NCI-H1694 (cell line): ENCODE results near the gene STXBP5.

ENCODE experiments used
- DNase-seq: peaks from one replicate; lab custom pipeline; 2025; lab: John Stamatoyannopoulos, UW

Gene STXBP5

DNA sequence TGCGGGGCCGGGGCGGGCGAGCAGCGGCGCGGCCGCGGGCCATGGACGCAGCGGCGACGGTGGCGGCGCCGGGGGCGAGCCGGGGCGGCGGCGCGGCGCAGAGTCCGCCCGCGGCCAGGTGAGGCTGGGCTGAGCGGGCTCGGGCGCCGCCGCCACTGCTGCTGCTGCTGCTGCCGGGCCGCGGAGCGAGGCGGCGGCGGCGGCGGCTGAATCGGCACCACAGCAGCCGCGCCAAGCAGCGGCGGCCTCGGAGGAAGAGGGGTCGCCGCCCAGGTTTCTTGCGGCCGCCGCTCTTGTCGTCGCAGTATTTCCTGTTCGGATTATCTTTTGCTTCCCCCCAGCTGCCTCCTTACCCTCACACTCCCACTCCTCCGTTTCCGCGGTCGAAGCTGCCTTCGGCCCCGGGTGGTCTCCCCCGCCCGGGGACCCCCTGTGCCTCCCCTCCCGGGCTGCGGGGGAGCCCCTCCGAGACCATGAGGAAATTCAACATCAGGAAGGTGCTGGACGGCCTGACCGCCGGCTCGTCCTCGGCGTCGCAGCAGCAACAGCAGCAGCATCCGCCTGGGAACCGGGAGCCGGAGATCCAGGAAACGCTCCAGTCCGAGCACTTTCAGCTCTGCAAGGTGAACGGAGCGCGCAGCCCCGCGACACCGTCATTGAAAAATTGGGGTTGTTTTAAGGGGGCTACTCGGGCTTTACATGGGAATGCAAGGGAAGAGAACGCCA, at the start of gene STXBP5:
TSS of gene STXBP5 (plus strand) at position 358 of the 726 bp plus-strand sequence. CDS start at position 474, 116 bp downstream.
- DNase-seq: no peak

DNA sequence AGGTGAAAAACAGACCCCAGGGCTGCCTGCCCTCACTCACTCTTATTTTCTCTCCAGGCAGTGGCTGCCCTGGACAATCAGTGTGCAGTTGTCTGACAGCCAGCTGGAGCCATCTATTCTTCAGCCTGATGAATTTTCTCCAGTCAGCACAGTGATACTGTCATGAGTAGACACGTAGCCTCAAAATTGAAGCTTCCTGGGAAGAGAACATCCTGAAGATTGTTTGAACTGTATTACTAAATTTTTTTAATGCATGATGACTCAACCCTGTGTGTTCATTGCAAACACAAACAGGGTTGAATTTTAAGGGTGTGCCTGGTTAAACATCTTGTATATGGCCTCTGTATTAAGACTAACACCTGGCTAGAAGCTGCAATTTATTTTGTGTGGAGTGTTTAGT, 49.8 kb upstream of the STXBP5 start:
- DNase-seq: no peak

DNA sequence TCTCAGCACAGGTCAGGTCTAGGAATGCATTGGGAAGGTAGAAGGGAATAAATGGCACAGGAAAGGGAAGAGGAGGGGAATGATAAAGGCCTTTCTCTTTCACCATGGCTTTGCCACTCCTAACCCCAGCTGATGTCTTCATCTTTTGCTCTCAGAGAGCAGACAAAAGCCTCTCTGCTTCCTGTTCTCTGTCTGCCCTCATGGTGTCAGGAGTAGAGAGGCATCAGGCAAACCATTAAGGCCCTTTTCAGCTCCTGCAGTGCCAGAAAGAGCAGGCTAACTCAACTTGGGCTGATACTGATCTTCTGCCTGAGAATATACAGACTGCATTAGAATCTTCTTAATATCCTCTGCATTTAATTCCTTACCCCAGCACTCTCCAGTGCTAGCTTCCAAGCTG, 48.0 kb upstream of the STXBP5 start:
- no peak for DNase-seq

DNA sequence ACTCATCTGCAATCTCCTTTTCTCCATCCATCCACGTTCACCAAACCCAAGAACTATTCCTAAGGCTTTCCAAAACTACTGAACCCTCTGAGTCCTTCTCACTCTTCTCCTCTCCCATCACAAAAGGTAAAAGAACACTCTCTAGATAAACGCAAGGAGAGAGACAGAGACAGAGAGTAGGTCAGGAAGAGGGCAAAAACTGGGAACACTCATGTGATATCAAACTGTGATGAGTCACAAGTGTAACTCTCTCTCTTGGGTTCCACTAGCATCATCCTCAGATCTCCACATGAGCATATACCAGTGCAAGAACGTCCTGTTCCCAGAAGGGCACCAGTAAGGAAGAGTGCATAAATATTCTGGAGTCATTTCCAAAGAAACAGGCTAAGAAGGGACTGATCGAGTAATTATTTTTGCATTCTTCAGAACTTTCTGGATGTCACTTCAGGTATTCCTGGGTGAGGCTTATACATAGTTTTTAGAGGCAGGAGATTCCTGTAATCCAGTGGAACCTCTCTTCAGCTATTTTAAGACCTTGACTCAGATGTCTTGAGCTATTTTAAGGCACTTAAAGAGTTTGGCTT, 47.3 kb upstream of the STXBP5 start:
- no peak for DNase-seq

DNA sequence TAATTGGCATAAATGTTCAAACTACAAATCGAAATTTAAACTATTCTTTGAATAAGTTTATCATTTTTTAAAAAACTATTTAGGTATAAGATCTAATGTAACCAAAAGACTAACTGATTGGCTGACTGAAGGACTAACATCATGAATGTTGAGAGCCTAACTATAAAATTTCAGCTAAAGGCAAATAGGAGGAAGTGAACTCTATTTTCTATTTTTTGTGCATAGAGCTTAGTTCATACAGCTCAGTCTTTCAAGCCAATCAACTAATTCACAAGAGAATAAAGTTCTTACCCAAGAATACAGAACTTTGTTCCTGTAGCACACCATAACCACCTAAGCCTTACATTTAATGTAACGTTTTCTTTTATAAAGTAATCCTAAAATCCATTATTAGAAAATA, 46.3 kb upstream of the STXBP5 start:
- DNase-seq: no peak

DNA sequence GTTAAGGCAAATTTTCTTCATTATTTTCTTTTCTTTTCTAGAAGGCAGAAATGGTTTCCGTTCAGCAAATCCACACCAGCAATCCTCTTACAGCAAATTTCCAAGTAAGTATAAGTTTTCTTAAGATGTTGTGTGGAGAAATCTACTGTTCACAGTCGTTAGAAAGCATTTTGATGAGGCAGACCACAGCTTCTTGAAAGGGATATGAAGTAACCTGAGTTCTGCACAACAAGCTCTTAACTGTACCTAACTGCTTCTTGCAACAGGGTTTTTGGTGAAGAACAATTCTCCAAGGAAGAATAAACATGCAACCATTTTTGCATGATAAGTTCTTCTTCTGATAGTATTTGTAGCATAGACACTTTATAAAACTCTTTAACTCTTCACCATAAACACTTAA, 45.3 kb upstream of the STXBP5 start:
- DNase-seq: no peak

DNA sequence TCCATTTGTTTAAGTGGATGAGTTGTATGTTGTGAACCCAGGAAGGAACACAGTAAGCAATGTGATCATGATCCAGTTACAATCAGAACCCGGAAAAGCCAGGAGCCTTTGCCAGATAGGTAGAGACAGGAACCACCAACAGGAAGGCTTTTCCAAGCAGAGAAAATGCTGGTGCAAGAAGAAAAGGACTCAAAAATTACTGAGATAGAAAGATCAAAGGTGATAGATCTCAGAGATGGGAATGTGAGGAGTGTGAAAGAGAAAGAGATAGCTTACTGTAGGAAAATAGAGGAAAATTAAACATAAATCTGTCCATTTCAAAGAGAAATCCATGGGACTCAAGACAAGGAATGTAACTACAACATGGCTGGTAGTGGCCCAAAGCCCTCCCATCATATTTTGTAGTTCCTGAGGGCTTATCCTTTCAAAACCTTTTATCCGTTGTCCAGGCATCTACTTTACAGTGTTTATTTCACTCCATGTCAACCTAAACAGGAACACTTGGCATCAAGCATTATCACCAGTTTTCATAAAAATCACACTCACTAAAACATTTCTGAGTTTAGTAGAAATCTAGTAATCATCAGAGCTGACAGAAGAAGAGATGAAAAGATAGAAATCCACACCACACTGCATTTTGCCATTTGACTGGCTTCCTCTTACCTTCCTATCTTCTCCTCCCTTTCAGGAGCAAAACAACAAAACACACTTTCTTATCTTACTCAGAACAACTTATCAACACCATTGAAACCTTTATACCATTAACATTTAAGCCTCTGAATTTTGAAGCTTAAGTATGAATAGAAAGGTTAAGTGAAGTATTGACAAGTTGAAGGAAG, 44.5 kb upstream of the STXBP5 start:
- DNase-seq: no peak

DNA sequence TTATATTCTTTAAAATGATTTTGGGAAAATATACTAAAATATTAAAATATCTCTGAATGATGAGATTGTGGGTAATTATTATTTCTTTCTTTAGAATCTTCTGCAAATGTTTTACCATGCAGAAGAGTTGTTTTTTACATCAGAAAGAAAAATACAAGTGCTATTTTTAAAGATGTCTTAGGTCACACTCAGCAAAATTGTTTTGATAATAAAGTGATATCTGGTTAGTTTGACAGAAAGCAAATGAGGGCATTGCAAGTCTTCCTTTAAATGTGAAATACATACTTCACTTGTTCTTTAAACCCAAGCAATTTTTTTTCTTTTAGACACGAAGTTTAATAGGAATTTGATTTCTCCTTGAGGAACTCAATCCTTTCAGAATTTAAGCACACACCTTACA, 43.6 kb upstream of the STXBP5 start:
- no peak for DNase-seq

DNA sequence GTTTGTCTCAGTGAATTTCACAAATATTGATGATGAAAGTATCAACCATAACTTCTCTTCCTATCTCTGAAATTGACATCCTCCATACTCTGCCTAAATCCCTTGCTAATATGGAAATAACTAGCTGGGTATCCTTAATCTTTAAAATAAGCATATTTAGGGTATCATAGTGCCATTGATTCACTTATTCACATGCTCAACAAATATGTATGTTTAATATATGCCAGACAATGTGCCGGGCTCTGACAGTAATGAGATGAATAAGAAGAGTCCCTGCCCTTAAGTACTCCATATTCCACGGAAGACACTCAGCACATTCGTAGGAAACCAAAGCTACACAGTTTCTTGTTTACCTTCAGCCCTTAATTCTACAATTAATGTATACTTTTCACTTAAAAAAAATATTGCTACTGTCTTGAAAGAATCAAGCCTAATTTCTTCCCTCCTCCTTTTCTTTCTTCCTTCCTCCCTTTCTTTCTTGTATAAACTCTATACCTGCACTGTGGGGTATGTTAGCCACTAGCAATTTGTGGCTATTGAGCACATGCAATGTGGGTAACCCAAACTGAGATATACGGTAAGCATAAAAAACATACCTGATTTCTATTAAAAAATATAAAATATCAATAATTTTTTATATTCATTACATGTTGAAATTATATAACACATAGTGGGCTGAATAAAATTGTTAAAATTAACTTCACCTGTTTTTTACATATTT, 42.8 kb upstream of the STXBP5 start:
- DNase-seq: no peak

DNA sequence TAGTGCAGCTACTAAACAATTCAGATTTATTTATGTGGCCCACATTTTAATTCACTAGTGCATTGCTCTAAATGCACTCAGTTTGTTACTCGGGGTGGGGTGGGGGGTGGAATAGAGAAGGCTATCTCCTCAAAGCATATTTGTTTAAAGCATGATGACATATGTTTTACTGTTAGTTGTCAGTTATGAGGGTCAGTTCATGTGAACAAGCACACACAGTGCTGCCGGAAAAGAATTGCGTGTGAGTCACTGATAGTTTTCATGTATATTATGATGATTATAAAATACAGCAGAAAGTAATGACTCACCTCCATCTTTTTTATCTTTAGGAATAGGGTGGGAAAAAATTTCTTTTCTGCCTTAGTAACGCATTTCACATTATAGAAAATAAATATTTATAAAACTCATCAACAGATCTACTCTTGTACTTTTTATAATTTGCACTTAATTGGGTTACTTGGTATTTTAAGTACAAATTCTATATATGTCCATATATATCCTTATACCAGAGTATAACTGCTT, 42.2 kb upstream of the STXBP5 start:
- DNase-seq: no peak

DNA sequence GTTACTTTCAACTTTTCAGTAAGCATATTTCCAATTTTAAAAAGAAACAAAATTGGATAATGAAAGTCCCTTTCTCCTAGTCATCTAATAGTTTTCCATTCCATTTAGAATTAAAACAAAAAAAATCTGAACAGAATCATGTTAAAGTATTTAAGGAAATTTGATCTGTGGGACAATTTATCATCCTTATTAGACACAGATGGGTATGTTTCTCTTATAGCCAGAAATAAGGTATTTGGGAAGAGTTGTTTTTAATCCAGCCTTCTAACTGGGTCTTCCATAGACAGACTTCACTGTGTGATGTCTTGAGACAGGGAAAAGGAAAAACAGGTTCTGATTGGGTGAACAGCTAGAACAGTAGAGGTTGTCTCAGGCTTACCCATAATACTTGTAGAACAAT, 39.5 kb upstream of the STXBP5 start:
- no peak for DNase-seq

DNA sequence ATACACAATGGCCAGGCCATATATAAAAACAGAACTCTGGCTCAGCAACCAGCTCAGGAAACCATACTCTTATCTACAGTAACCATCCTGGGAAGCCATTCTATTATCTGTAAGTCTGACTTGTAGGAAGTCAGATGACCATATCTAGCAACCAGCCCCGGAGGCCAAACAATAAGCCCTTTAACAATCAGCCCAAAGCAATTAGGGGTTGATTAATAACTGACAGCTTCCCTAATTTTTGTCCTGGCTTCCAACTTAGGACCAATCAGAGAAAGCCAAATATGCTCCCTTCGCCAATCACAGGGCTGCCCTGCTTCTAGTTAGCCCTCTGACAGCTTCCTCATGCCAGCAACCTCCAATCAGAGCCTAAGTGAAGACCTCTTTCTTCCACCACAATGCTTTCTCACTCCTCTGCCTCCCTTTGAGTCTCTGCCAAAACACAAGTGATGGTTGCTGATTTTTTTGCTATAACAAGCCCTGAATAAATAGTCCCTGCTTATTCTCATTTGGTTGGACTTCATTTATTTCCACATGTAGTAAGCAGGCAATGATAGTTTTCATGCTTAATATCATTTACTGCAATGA, 37.8 kb upstream of the STXBP5 start:
- no peak for DNase-seq

DNA sequence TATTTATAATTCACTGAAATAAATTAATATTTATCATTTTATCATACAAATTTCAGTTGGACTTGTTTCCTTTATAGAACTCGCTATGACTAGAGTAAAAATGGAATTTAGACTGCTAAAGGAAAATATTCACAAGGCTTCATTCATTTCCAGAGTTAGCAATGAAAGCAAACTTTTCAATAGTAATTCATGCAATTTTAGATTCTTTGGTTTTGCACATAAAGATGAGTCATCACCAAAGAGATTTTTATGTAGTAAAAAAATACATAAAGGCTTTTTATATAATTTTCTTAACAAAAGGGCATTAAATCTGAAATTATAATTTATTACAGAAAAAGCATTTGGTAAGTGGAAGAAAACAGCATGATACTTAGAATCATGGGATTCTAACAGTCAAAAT, 37.2 kb upstream of the STXBP5 start:
- no peak for DNase-seq

DNA sequence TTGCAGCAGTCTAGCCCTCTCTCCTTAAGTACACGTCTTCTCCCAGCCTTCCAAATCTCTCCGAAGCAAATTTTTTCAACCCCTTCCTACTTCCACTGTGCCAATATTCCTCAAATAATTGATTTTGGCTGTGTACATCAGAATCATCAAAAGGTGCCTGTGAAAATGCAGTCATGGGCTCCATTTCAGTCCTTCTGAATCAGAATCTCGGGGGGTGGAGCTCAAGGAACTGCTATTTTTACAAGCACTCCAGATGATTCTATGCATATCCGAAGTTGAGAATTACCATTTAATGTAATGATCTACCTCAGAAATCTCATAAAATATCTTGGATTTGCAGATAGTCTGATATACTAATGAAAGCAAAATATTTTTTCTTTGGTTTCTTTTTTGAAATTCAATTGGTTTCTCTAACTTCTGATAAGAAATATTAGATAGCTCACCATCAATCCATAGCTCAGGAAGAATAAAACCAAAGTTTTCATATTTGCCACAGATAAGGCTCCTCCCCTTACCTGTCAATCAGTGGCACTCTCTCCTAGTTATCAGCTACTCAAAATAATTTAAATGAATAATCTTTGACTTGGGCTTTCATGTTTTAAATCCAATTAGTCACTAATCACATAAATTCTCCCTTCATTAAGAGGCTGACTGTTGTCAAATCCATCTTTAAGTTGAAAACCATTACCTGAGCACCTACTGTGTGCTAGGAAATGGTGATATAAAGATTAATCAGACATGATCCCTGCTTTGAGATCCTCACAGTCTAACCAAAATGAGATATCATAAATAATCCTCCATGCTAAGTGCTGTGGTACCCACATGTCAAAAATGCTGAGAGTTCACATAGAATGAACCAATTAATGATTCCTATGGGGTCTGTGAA, 36.4 kb upstream of the STXBP5 start:
- no peak for DNase-seq

DNA sequence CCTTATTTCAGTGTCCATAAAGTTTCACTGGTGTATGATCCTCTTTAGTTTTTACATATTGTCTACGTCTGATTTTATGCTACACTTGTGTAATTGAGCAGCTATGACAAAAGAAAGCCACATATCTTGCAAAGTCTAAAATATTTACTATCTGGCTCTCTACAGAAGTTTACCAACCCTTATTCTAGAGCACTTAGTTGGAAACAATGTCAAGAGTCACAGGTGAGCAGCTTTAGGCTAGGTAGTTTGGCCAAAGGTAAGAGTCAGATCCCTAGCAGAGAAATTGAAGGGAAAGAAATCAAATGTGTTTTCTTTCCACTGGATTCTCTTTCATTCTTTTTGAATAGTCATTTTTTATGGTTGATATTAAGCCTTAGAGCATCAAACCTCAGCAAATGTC, 34.7 kb upstream of the STXBP5 start:
- DNase-seq: no peak

DNA sequence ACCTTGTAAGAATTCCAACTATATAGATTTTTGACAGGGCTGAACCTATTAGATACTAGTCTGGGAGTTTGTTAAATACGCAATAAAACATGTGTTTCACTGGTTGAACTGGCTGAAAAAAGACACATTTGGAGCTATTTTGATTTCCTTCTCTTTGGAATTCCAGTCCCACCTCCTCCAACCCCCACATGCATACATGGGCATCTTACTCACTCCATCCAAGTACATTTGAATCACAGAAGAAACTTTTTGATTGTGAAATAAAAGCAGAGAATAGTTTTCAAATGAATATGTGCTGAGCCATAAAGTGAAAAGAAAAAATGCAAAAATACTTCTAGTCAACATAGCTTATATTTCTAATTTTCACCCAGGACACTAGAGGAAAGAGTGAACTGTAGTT, 33.9 kb upstream of the STXBP5 start:
- DNase-seq: no peak

DNA sequence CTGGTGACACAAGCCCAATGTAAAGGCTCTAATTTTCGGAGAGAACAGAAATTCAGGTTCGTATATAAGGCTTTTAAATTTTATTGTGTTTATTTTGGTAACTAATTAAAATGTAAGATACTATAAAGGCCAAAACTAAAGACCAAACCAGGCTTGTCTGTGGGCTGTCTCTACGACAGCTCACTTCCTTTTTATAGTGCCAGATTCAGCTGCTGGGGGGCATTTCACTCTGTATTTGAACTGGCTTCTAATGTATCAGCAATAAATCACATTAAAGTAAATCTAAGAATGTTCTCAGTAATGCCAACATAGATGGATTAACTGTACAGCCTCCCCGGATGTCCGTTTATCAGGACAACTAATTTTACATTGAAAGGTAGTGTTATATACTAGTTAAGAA, 31.1 kb upstream of the STXBP5 start:
- DNase-seq: no peak

DNA sequence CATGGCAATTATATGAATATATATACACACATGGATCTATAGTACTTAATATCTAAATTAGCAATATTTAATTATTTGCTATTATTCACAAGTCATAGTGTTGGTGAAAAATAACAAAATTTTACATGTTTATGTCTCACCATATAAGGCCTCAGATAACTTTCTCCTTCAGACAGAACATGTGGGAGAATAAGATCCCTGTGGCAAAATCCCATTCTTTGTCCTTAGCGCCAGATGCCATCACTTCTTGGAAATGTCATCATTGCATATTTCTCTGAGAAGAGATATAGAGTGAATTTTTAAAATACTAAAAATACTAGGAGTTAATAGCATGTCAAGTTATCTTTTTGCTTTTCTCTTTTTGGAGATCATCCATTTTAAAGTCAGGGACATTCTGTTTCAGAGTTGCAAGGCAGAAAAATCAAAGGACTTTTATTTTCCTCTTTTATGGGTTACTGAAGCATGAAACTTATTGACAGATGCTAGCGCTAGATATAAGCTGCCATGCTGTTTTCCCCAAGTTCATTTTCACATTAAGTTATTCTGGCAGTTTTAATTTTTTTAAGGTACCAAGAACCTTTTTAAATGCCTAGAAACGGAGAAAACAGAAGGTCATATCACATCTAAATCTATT, 30.4 kb upstream of the STXBP5 start:
- DNase-seq: no peak

DNA sequence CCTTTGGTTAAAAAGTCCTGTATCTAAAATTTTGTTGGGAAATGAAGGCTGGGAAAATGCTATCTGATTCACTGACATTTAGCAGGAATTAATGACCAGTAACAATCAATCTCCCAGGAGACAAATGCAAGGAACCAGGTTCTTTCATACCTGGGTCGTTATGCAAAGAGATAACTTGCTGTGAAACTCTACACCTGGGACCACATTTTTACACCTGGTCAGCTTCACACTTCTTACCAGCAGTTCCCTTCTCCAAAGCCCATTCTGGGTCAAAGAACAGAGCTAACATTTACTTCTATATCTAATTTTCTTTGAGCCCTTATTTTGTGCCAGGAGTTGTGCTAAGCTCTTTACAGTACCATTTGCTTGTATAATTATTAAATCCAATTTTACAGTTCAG, 27.4 kb upstream of the STXBP5 start:
- no peak for DNase-seq

DNA sequence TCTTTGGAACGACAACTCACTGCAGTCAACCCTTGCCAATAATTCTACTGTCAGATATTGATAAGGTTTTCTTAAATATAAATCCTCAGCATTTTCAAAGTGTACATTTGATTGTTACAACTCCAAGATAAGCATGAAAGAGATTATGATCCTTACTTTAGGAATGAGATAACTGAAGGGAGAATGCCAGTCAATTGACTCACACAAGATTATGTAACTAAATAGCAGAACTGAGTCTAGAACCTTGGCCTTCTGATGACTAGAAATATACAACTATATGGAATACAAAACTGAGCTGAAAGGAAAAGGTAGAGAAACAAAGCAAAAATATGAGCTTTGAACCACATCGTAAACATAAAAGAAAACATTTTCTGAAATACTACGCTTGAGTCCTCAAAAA, 26.9 kb upstream of the STXBP5 start:
- no peak for DNase-seq
